Heart left ventricle (tissue), 16 donors: ENCODE results near the gene SMARCA2. TPM values are rescaled to one million over a fixed set of nuclear protein-coding genes. Genes with fewer than 3 reads are reported as not detected.
A peak's percentile ranks its signal among the peaks of the same experiment; 100 is the strongest.

ENCODE experiments used
- ATAC-seq, 4 donors: fragments of 200-7000 bp; cut with Tn5 transposase; one replicate each; pipeline ENCODE4 v1.9.1; 2020 to 2022; ENCODE audit warnings: moderate library complexity in 4 of 4, mild to moderate bottlenecking in 3 of 4, moderate number of reproducible peaks in 1 of 4
- DNase-seq, 5 donors: peaks; one replicate each; pipeline ENCODE4 v3.0.0-alpha.2; 2020
- H3K27ac ChIP-seq, 12 donors: fragments of 200-600 bp; sonication (generic) in 4 of 12; one replicate each; pipeline versions ENCODE4 v1.5.0 to v1.8.0; 2016 to 2022; ENCODE audit warnings: mild to moderate bottlenecking in 2 of 12
- H3K27me3 ChIP-seq, 9 donors: fragments of 200-600 bp; sonication (generic) in 2 of 9; one replicate each; pipeline versions ENCODE4 v1.5.1 to v1.8.0; 2016 to 2022; ENCODE audit warnings: mild to moderate bottlenecking in 3 of 9
- H3K36me3 ChIP-seq, 9 donors: fragments of 200-600 bp; sonication (generic) in 2 of 9; one replicate each; pipeline versions ENCODE4 v1.5.0 to v1.8.0; 2018 to 2022; ENCODE audit warnings: mild to moderate bottlenecking in 2 of 9
- H3K4me1 ChIP-seq, 12 donors: fragments of 200-600 bp; sonication (generic) in 4 of 12; one replicate each; pipeline versions ENCODE4 v1.5.0 to v1.8.0; 2016 to 2022; ENCODE audit warnings: mild to moderate bottlenecking in 3 of 12
- H3K4me3 ChIP-seq, 12 donors: fragments of 200-600 bp; sonication (generic) in 4 of 12; one replicate each; pipeline versions ENCODE4 v1.5.0 to v1.8.0; 2017 to 2022; ENCODE audit warnings: mild to moderate bottlenecking in 9 of 12, moderate library complexity in 4 of 12
- H3K9me3 ChIP-seq, 12 donors: fragments of 200-600 bp; sonication (generic) in 4 of 12; one replicate each; pipeline versions ENCODE4 v1.5.0 to v1.8.0; 2016 to 2022; ENCODE audit warnings: mild to moderate bottlenecking in 1 of 12
- POLR2A ChIP-seq, 2 donors: fragments of 450-650 bp; IDR thresholded peaks; one replicate each; pipeline ENCODE4 v1.6.1; 2017; ENCODE audit warnings: antibody characterized with exemption in 2 of 2, mild to moderate bottlenecking in 2 of 2, moderate library complexity in 2 of 2
- WGBS, 4 donors: extraction: QIAGEN DNeasy Blood & Tissue Kit in 2 of 4; methylation state at CpG; one replicate each; pipeline versions ENCODE4 v1.1.5 to v1.1.7; 2013 to 2018; 5-methylcytosine and 5-hydroxymethylcytosine counted together
- intact Hi-C, 10 donors: fragments of 100-400 bp; cut with DNase I; formaldehyde crosslinking; loops; one replicate each; pipeline versions ENCODE4 v1.11.1 to v1.14.2; 2022
- polyA plus RNA-seq, 2 donors: library from polyadenylated mRNA; stranded (reverse); fragments of 200-250 nt; gene quantifications; one replicate each; pipeline ENCODE4 v1.2.3, GENCODE V29; 2013
- total RNA-seq, 9 donors: library from RNA; depleted of rRNA in 2 of 9; stranded (reverse); fragments of >200 nt in 2 of 9; fragmentation: NEBNext Ultra II Directional in 3 of 9; extraction: Animal tissue kit (Norgen Biotek cat#: 25700) in 3 of 9; gene quantifications; one replicate each; pipeline versions ENCODE4 v1.1.0 to v1.2.4, GENCODE V29; 2016 to 2023
- TF ChIP-seq, protein P1 (sequence below), 12 donors: fragments of 200-600 bp; sonication (generic) in 4 of 12; IDR thresholded peaks; one replicate each; pipeline versions ENCODE4 v1.5.0 to v1.8.0; 2018 to 2022; ENCODE audit warnings: antibody characterized with exemption in 12 of 12, mild to moderate bottlenecking in 5 of 12
- donor health status: ischemic (EF 13 %, LVEDD 7.1; RV severe dilation, severe dysfunction).
- donor health status: healthy with polysubstance abuse.
- donor health status: DM: no; HTN: yes; CAD: no.
- donor health status: DM: no; HTN: no; CAD: no.
- donor health status: ischemic (EF 25% LVEDD 6.9; RV normal size, moderate dysfunction).
- donor health status: ischemic (EF 25% LVEDD 5.7; RV mildly dilated, moderate dysfunction).
- donor health status: healthy.
- donor health status: DM: yes; HTN: yes; CAD: no.
- donor health status: ischemic (EF 35%, LVEDD 5.7; RV mildly dilated, moderate dysfunction).
- donor health status: nonischemic (EF 11% LVEDD 7.7; RV severe dilation, severe dysfunction).
- donor health status: DM: yes; HTN: yes; CAD: no.
- donor health status: PGD.
- donor health status: ischemic (EF 29% LVEDD 5.4; RV normal size, mild dysfunction).
- donor health status: nonischemic (EF 23%, LVEDD 6.1; RV moderate dilation, normal function).

The SMARCA2 gene
- total and polyA plus RNA-seq, 11 donors: 29.3 to 149 (median 103) TPM

- Histone ChIP-seq H3K27ac (no peak overlapping the region), H3K9me3 (no peaks in the 10 kb centered on the region), H3K4me1 (no peaks in the 10 kb centered on the region), H3K4me3 (no peak overlapping the region), H3K27me3 (no peaks in the 10 kb centered on the region), H3K36me3 (peaks cover 0 to 99% (median 90%) of the 10 kb centered on the region in 9 donors)
- ATAC-seq: peak in 2 of 4 donors; percentile 50 to 68
- intact Hi-C loops: loop anchor here in 4 of 10 donors (2.0 to 10.0 kb wide), 3 partner anchors 52 to 122 kb away; partner anchors contain the start of gene SMARCA2 (in 3 of the 4)
- WGBS, 4 donors: 73 to 80% (median 76%) methylated on average over 8 of the region's 8 CpGs
- DNase-seq: no peak
- TF ChIP-seq POLR2A (IDR thresholded peaks at IDR 0.05): no peak
- TF ChIP-seq, protein P1, sequence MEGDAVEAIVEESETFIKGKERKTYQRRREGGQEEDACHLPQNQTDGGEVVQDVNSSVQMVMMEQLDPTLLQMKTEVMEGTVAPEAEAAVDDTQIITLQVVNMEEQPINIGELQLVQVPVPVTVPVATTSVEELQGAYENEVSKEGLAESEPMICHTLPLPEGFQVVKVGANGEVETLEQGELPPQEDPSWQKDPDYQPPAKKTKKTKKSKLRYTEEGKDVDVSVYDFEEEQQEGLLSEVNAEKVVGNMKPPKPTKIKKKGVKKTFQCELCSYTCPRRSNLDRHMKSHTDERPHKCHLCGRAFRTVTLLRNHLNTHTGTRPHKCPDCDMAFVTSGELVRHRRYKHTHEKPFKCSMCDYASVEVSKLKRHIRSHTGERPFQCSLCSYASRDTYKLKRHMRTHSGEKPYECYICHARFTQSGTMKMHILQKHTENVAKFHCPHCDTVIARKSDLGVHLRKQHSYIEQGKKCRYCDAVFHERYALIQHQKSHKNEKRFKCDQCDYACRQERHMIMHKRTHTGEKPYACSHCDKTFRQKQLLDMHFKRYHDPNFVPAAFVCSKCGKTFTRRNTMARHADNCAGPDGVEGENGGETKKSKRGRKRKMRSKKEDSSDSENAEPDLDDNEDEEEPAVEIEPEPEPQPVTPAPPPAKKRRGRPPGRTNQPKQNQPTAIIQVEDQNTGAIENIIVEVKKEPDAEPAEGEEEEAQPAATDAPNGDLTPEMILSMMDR (IDR thresholded peaks at IDR 0.05): peak in 10 of 12 donors; percentile 8 to 47 (median 31)
Observed at GRCh38 chr9:2066312-2067273, 51.4 kb downstream of the SMARCA2 start.

- 87 to 94% (median 92%) methylated on average over 8 of the region's 8 CpGs for WGBS, 4 donors
- intact Hi-C loops: loop anchor here in 1 of 10 donors (5.0 kb wide), 1 partner anchor 34 kb away; no protein-coding TSS in a partner anchor
- H3K9me3 ChIP-seq: no peaks in the 10 kb centered on the region
- H3K36me3 ChIP-seq: peaks cover 4 to 100% (median 100%) of the 10 kb centered on the region in 9 donors
- peaks cover 0 to 2% (median 0%) of the 10 kb centered on the region in 12 donors for H3K4me1 ChIP-seq
- DNase-seq (no peak), ATAC-seq (no peak)
- no peaks in the 10 kb centered on the region for H3K27me3 ChIP-seq
- no peak for TF ChIP-seq POLR2A (IDR thresholded peaks at IDR 0.05)
- TF ChIP-seq, protein P1 (IDR thresholded peaks at IDR 0.05): no peak
- no peak overlapping the region for H3K4me3 ChIP-seq
- H3K27ac ChIP-seq: no peak overlapping the region
Observed at GRCh38 chr9:2072752-2073405, 57.7 kb downstream of the SMARCA2 start.

DNA sequence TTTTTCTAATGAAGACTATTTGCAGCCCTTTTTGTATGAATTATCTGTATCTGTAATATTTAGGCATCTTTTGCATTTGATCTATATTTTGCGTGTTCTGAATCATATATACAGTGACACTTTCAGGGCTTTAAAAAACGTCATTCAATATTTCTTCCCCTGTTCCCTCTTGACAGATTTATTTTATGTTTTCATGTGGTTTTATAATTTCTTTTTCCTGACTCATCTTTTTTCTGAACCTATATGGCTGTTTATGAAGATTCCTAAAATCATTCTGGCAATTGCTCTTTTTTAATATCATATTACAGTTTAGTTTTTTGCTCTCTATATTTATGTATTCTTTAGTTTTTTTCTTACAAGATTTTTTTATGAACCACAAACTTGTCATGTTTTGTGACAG lies 67.6 kb downstream of the SMARCA2 start:
- Histone ChIP-seq H3K4me3 (no peak overlapping the region), H3K36me3 (peaks cover 3 to 98% (median 95%) of the 10 kb centered on the region in 9 donors), H3K4me1 (peaks cover 0 to 18% (median 6%) of the 10 kb centered on the region in 12 donors), H3K27ac (no peak overlapping the region), H3K9me3 (no peaks in the 10 kb centered on the region), H3K27me3 (no peaks in the 10 kb centered on the region)
- WGBS, 4 donors: 84 to 89% (median 87%) methylated on average over 2 of the region's 2 CpGs
- DNase-seq: no peak
- ATAC-seq: no peak
- TF ChIP-seq, protein P1 (IDR thresholded peaks at IDR 0.05): no peak
- TF ChIP-seq POLR2A (IDR thresholded peaks at IDR 0.05): no peak
- intact Hi-C loops: loop anchor here in 2 of 10 donors (10.0 kb wide), 2 partner anchors 138 to 358 kb away; no protein-coding TSS in a partner anchor
